SIG-M5 treated with dmso at 0.1 percent for 504 hours (cell line): ENCODE measurements around the gene CTXN1.
A peak's percentile ranks its signal among the peaks of the same experiment; 100 is the strongest.

Experiments used
- DNase-seq: peaks from one replicate; lab custom pipeline; 2025; ENCODE audit not compliant: unreplicated experiment; lab: John Stamatoyannopoulos, UW

Gene CTXN1

DNA sequence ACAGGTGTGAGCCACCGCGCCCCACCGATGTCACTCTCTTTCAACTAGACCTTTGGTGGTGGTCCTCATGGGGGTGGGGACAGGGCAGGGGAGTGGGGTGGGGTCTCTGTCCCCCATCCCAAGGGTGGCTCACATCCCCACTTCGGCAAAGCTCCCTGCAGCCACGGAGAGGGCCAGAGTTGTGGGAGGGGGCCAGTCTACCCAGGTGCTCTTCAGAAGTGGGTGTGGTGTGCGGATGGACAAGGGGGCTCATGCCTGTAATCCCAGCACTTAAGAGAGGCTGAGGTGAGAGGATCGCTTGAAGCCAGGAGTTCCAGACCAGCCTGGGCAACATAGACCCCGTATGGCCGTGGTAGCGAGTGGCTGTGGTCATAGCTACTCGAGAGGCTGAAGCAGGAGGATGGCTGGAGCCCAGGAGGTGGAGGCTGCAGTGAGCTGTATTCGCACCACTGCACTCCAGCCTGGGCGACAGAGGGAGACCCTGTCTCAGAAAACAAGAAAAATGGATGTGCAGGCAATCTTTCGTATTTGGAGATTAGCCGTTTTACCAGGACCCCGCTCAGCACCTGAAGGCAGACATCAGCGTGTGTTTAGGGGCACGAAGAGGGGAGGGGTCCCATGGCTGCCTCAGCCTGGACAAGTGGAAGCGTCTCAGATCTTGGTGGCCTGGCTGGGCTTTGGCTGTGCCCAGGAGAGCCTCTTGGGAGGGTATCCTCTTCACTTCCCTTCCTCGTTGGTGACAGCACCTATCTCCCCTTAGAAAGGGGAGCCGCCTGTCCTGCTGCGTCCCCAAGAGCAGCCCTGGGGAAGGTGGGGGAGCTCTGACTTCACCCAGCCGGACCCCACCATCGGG lies 10.5 kb downstream of the CTXN1 start:
- DNase-seq = no peak

DNA sequence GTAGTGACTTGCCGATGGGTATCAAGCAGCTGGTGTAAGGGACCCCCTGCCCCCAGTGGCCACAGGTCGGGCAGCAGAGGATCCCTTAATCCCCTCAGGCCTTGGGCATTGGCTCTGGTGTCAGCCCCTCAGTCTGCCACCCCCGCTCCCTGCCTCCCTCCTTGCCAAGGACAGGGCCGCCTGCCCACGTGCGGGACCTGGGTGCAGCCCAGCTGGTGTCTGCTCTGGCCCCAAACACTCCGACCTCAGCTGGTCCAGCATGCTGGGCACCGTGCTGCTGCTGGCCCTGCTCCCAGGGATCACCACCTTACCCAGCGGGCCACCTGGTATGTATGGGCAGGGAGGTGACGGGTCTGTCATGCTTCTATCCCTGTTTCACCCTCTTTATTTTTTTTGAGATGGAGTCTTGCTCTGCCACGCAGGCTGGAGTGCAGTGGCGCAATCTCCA lies 11.3 kb downstream of the CTXN1 start, which contains the start of gene TGFBR3L:
Gene TGFBR3L (plus strand): TSS at position 233 of the 448 bp plus-strand sequence.
- no peak for DNase-seq

DNA sequence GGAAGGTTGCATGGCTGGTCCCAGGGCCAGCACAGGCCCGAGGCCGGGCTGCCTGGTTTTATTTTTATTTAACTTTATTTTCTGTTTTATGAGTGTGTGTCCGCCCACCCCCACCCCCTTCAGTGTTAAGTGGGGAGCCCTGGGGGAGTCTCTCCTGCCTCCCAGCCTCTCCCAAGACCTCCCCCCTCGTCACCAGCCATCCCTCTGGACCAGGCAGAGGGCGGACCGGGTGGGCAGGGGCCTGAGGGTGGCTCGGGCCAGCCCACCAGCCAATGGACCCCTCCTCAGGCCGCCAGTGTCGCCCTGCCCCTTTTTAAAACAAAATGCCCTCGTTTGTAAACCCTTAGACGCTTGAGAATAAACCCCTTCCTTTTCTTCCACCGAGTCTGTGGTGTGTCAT lies 11.8 kb downstream of the CTXN1 start:
- DNase-seq = no peak

DNA sequence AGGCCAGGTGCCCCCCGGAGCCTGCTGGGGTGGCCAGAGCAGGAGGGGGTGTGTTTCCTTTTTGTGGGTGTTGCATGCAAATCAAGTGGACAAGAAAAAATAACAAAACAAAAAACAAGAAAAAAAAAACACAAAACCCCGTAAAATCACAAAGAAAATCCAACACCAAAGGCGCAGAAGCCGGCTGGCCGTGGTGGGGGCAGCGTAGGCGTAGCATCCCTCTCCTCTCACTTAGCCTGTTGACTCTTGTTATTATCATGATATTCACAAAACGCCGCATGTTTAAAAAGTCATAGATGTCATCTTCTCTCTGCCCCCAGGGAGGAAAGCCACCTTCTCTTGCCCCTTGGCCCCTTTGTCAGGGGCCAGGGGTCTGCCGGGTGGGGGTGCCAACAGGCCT lies 12.3 kb downstream of the CTXN1 start:
- no peak for DNase-seq

DNA sequence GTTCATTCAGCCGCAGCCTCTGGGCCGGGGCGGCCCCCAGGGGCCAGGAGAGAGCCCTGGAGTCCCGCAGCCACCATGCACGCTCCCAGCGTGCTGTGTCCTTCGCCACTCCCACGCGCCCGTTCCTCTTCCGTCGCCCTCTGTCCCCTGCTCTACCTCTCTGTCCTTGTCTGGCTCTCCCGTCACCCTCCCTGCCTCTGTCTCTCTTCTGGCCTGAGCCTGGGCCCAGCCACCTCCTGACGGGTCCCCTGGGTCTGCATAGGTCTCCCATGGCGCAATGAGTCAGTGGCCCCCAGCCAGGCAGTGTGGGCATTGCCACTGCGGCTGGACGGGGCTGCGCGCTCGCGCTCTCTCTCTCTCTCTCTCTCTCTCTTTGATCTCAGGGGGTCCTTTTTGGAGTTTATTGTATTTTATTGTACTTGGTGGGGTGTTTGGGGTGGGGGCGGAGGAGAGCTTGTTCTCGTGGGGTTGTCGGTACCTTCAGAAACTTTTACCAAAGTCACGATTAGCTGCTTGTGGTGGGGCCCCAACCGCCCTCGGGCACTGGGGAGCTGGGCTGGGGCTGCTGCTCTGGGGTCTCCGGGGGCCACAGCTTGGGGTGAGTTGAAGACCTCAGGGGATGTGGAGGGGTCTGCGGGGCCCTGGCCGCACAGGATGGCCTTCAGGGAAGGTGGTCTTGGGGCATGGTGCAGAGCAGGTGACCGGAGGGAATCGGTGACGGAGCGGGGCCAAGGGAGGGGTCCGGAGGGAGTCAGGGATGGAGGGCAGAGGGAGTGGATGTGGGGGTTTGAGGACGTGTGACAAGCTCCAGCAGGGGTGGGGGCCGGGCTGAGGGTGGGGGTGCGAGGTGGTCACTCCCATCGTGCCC lies 13.0 kb downstream of the CTXN1 start:
- no peak for DNase-seq

DNA sequence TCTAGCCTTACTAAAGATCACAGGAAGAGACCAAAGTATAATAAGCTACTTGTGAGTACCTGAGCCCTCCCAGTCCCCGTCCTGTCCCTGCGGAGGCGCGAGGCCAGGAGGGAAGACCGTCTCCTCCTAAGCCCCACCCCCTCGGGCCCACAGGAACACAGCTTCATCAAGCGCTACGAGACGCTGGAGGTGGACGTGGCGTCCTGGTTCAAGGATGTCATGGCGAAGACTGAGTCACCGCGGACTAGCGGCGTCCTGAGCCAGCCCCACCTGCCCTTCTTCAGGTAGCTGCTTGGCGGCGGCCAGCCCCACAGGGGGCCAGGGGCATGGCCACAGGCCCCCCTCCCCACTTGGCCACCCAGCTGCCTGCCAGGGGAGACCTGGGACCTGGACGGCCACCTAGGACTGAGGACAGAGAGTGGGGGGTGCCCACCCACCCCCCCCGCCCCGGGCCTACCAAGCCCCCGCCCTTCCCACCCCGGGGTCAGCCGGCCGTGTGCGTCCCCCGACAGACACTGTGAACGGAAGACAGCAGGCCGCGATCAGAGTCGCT lies 13.7 kb downstream of the CTXN1 start:
- no peak for DNase-seq

DNA sequence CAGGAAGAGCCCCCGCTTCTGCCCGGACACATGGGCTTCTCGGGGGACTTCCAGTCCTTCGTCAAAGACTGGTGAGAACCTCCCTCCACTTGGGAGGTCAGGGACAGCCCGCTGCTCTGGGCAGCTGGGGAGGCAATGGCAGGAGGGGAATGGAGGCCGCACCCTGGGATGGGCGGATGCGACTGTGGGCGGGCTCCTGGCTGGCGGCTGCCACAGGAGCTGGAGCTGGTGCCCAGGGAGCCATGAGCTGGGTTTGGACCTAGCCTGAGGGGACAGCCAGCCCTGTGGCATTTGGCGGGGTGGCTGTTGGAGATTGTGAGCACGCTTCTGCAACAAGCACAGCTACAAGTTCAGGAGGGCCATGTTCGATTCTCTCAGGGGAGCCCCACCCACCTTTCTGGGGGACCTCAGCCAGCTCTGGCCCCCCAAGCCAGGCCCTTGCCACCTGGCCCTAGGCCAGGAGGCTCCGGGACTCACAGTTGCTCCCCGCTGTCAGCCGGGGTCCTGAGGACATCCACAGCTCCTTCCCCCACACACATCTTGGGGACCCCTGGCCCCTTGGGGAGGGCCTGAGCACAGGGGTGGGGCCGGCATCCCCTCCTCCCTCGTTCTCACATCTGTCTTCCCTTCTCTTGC lies 14.3 kb downstream of the CTXN1 start:
- no peak for DNase-seq

DNA sequence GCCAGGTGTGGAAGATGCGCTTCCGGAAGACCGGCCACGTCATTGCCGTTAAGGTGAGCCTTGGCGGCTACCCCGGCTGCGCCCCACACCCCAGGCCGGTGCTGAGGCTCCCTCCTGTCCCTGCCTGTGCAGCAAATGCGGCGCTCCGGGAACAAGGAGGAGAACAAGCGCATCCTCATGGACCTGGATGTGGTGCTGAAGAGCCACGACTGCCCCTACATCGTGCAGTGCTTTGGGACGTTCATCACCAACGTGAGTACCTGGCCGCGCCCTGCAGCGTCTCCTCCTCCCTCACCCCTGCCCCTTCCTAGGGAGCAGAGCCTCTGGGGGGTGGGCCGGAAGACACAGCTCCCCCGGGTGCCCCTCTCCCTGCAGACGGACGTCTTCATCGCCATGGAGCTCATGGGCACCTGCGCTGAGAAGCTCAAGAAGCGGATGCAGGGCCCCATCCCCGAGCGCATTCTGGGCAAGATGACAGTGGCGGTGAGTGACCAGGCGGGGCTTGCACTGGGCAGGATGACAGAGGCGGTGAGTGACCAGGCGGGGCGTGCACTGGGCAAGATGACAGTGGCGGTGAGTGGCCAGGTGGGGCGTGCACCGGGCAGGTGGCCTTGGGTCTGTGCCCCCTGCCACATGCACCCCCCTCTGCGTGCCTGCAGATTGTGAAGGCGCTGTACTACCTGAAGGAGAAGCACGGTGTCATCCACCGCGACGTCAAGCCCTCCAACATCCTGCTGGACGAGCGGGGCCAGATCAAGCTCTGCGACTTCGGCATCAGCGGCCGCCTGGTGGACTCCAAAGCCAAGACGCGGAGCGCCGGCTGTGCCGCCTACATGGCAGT lies 15.4 kb downstream of the CTXN1 start:
- DNase-seq = no peak

DNA sequence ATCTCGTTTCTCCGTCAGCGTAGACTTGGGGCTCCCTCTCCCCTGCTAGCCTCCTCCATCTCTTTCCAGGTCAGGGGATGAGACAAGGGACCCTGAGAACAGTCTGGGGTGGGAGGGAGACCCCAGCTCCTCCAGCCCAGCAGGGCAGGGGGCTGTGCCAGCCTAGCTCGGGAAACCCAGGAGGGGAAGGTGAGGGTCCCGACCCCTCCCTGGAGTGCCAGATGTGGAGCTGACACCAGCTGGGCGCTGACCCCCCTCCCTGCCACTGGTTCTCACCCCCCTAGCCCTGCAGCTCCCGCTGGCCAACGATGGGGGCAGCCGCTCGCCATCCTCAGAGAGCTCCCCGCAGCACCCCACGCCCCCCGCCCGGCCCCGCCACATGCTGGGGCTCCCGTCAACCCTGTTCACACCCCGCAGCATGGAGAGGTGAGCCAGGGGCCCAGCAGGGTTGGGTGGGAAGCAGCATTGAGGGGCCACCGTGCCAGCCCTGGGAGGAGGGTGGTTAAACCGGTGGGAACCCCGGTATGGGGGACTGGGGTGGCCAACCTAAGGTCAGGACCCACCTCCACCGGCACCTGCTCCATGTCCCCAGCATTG lies 16.4 kb downstream of the CTXN1 start:
- DNase-seq = no peak

DNA sequence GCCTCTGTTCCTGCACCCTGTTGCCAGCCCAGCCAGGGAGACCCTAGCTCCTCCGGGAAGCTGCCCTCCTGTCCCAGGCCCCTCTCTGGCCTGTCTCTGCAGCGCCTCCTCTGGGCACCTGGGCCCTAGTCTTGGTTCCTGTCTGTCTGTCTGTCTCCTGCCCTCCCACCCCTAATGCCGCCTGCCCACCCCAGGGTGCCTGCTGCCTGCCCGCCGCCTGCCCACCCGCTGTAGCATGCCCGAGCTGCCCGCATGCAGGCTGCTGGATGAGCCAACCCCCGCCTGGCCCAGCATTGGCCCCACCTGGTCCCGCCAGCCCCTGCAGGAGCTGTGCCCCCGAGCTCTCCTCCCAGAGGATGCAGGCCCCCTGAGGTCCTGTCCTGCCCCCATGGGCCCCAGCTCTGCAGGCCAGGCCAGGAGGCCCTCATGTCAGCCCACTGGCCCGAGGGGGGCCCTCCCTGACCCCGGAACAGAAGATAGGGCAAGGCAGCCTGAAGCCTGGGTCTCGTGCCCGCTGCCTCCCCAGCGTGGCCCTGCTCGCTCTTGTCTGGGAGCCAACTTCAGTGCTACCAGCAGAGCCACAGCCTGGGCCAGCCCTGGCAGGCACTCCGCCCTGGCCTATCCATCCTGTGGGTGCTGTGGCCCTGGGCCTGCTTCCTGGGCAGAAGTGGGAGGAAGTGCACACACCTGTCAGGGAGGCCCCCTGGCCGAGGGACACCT lies 17.0 kb downstream of the CTXN1 start:
- no peak for DNase-seq

DNA sequence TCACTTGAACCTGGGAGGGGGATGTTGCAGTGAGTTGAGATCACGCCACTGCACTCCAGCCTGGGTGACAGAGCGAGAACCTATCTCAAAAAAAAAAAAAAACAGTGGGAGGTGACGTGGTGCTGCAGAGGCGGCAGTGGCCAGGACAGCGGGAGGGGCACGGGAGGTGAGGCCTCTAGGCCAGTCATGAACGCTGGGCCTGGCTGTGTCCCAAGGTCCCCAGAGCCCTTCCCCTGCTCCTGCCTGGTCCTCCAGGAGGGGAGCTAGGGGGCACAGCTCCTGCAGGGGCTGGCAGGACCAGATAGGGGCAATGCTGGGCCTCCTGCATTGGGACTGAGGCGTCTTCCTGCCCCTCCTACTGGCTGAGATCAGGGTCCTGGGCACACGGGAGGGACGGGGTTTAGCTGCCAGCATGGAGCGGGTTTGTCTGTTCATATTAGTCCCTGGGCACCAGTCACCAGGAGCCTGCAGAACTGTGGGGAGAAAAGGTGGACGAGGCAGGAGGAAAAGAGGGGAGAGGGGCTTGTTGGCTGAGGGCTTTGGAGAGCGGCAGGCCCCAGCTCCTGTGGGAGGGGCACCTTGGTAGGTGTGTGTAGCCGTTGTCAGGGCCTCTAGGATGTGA lies 17.7 kb downstream of the CTXN1 start:
- DNase-seq = no peak

DNA sequence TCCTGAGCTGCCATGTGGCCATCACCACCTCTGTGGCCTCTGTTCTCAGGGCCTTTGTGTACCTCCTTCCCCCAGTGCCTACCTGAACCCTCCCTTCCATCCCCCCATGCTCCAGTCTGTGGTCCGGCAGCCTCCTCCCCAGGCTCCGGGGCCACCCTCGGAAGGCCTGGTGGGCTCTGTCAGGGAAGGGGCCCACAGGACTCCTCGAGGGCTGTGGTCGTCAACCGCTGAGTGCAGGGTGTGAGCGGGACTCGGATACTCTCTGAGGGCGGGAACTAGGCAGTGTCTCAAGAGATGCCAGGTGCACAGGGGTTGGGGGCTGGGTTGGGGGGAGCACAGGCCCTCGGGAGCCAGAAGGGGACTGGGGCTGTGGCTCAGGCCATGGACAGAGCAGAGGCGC lies 18.4 kb downstream of the CTXN1 start:
- no peak for DNase-seq

DNA sequence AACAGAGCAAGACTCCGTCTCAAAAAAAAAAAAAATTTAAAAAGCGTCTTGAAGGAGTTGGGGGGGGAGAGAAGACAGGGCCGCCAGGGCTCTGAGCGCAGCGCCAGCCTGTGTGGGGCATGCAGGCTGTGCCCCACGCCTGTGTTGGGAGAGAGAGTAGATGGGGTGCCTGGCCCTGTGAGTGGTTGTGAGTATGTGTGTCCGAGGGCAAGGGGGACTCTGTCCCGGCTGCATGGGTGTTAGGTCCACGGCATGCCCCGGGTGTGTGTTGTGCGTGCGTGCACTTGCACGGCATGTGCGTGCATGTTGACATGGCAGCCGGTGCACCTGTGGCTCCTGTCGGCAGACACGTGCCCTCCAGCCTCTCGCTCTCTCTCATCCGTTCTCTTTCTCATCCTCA lies 18.8 kb downstream of the CTXN1 start:
- no peak for DNase-seq

DNA sequence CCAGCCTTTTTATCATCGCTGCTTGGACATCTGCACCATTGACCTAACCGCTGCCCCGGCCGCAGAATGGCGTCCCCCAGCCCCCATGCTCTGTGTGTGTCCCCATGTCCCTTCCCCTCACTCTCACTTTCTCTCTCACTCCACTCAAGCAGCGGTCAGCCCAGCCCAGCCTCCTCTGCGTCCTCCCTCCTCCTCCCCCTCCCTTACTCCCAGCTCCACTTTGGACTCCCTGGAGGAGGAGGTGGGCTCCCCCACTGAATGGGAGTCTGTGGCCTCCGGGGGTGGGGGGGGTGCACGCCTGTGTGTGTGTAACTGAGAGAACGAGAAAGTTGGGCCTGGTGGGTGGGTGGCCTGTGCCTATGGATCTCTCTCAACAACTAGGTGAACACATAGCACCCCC lies 20.1 kb downstream of the CTXN1 start:
- DNase-seq = no peak

DNA sequence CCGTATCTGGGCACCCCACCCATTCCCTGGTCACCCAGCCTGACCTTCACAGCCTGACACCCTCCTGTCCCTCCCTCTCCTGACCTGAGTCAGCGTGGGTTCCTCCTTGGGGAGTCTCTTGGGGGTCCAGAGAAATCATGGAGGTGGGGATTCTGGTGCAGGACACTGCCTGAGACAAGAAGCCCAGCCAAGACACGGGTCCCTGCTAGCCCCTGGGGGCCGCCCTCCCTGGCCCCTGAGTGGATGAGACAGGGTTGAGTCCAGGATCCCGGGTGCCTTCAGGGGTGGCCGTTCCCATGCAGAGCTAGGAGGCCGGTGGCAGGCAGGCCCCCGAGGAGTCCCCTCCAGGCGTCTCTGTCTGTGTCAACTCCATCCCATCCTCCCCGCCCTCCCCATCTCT lies 20.7 kb downstream of the CTXN1 start:
- DNase-seq = no peak

DNA sequence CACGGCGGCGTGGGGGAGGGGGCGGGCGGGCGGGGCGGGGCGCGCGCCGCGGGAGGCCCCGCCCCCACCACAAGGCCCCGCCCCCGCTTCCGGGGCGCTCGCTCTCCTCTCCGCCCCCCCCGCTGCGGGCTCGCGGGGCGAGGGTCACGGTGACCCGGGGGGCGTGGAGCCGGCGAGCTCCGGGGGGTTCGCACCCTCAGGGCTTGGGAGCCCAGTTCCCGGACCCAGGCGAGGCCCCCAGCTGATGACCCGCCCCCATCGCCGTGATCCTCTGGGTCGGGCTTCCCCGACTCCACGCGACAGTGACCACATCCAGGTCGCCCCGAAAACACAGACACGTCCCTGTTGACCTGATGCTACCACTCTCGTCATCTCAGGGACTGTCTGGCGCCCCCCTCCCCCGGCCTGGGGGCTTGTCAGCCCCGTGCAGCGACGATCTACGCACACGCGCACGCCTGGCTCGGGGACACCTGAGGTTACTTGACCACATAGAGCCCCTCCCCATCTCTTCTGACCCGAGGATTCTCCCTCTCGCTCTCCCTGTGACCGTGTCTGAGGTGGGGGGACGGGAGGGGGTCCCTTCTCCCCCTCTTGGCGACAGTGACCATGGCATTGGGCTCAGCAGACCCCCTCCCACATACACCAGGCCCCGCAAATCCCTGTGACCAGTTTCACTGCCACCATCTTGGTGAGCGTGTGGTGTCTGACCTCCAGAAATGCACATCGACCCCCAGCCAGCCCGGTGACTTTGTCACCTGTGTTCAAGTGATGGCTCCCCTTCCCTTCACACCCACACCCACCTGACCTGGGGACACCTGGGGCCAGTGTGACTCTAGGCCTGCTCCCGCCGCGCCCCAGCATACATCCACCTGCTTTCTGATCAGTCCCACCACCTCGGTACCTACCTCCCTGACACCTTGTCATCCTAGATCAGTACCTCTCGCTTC lies 21.6 kb downstream of the CTXN1 start:
- no peak for DNase-seq

DNA sequence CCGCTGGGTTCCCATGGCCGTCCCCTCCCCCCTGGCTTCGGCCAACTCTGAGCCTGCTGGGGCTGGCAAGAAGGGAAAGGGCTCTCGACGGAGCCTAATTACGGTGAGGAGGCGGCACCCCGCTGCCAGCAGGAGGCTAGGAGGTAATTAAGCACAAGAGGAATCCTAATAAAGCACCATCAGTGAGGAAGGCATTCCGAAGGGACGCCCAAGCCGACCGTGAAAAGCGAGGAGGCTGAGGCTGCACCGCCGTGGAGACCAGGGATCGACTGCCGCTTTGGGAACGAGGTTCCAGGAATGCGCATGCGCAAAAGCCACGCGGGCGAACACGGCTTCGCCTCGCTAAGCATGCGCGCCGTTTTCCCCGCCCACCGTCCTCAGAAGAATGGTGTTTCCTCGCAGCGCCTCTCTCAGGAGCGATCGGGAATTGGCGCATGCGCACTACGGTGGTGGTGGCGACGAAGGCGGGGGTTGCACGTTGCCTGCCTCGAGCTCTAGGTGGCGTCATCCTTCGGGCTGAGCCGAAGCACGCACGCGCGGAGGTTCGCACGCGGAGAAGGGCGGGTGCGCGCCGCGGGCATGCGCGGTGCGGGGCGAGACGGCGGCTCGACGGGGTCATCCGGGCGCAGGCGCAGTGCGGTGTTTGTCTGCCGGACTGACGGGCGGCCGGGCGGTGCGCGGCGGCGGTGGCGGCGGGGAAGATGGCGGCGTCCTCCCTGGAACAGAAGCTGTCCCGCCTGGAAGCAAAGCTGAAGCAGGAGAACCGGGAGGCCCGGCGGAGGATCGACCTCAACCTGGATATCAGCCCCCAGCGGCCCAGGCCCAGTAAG lies 22.5 kb downstream of the CTXN1 start, which contains the start of gene MAP2K7:
Gene MAP2K7 (plus strand): TSS at position 634 of the 830 bp plus-strand sequence. CDS start 68 bp downstream, at position 702.
- peak; percentile 94 for DNase-seq
